GM21786 (cell line): ENCODE results near the gene SCN8A.
"Not testable (repeated sequence)": the region's sequence is repeated elsewhere in the genome, so short reads cannot be mapped to it uniquely, and the experiment has no call there.

Source experiments
- ATAC-seq: cut with Tn5 transposase; IDR thresholded peaks from one replicate; pipeline ENCODE4 v1.9.1; 2021; ENCODE audit not compliant: unreplicated experiment

Gene SCN8A

DNA sequence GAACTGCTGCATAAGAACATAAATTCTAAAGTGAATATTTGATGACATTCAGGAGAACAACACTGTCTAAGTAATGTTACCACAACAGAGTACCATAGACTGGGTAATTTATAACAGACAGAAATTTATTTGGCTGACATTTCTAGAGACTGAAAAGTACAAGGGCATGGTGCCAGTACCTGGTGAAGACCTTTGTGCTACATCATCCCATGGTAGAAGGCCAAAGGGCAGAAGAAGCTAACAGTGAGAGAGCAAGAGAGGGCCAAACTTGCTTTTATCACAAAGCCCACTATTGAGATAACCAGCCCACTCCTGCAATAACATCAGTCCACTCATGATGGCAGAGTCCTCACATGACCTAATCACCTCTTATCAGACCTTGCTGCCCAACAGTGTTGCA lies 168.7 kb downstream of the SCN8A start:
- ATAC-seq, result no peak

- ATAC-seq, result no peak
Measured at GRCh38 chr12:51760231-51760630, 169.2 kb downstream of the SCN8A start.

- no peak for ATAC-seq
Measured at GRCh38 chr12:51763743-51764142, 172.7 kb downstream of the SCN8A start.

DNA sequence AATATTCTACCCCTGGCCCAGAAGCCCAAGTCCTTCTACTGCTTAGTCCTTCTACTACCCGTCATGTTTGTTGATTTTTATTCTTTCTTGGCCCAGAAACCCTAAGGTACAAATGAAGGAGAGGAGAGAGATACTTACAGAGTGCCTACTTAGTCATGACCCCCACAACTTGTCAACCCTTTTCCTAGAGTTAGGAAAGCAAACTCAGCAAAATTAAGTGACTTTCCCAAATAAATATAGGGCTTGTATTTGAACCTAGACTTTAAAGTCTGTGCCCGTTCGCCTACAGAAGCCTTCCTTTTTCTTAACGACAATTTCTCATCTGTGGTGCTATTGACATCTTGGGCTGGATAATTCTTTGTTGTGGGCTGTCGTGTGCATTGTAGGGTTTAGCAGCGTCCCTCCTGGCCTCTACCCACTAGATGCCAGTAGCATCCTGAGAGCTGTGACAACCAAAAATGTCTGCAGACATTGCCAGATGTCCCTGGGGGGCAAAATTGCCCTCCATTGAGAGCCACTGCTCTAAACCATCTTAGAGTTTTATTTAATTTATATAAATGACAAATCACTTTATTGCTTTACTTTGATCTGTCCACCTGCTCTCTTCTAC lies 175.1 kb downstream of the SCN8A start:
- no peak for ATAC-seq

GRCh38 chr12:51771008-51771407 lies 180.0 kb downstream of the SCN8A start:
- ATAC-seq, result no peak

- no peak for ATAC-seq
Measured at GRCh38 chr12:51773145-51773869, 182.3 kb downstream of the SCN8A start.

GRCh38 chr12:51774933-51775332 lies 183.9 kb downstream of the SCN8A start:
- ATAC-seq, result no peak

DNA sequence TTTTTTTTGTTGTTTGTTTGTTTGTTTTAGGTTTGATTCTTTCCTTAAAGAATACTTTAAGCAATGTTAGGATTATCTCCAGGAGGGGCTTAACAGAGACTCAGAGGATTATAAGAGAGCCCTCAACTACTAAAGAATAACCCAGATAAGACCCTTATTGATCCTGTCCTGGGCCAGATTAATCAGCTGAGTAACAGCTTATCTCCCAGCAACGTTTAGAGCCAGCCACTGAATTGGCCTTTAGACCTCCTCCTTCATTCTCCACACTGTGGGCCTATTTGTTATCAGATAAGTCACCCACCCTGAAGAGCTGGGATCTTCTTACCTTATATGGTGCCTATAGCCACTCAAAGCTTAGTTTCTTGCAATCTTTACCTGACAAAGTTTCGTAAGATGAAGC lies 186.4 kb downstream of the SCN8A start:
- no peak for ATAC-seq

- no peak for ATAC-seq
Measured at GRCh38 chr12:51777973-51778372, 186.9 kb downstream of the SCN8A start.

DNA sequence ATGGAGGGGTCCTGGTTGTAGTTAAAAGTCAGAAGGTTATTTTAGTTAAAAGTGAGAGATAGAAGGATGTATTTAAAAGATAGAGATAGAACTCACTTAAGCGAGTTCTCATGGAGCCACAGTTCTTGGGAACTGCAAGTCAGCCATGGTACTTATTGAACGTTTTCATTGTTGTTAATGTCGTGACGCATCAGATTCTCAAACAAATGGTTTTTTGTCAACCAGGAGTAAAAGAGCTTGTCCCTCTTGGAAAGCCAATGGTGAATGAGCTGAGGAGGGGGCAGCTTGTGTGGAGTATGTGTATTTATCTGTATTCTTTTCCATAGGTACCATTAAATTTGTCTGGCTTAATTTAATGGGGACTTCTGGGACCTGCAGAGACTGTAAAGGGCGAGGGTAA lies 188.8 kb downstream of the SCN8A start:
- ATAC-seq, result no peak

- ATAC-seq, result no peak
Measured at GRCh38 chr12:51784688-51785087, 193.7 kb downstream of the SCN8A start.

GRCh38 chr12:51785906-51786305 lies 194.9 kb downstream of the SCN8A start:
- ATAC-seq, result no peak

DNA sequence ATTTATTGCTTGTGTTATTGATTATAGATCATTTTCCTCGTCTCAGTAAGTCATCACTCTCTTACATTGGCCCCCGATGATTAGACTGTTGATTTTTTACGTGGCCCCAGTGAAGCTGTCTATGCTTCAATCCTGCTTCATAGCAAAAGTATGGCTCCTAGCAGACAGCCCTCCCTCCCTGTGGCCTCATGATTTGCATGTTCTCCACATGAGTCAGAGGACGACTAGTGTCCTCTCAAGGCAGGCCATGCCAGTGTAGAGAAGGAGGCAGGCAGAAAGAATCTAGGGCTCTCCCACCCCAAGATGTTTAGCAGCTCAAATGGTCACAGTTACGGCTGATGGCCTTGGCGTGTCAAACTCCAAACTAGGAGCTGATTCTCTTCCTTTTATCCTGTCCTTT lies 197.8 kb downstream of the SCN8A start:
- no peak for ATAC-seq

DNA sequence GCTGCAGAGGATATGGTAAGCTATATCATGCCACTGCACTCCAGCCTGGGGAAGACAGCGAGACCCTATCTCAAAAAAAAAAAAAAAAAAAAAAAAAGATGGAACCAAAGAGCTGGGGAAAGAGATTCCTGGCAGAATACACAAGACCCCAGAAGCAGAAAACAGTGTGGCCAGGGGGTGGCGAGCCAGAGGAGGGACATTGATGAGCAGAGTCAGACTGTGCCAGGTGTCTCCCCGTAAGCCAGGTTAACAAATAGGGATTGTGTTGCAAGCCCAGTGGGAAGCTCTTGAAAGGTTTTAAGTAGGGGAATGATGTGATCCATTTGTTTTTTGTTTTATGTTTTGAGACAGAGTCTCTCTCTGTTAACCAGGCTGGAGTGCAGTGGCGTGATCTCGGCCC lies 201.4 kb downstream of the SCN8A start:
- no peak for ATAC-seq

GRCh38 chr12:51793201-51793600 lies 202.2 kb downstream of the SCN8A start:
- no peak for ATAC-seq

- ATAC-seq, result no peak
Measured at GRCh38 chr12:51797301-51797700, 206.3 kb downstream of the SCN8A start.

DNA sequence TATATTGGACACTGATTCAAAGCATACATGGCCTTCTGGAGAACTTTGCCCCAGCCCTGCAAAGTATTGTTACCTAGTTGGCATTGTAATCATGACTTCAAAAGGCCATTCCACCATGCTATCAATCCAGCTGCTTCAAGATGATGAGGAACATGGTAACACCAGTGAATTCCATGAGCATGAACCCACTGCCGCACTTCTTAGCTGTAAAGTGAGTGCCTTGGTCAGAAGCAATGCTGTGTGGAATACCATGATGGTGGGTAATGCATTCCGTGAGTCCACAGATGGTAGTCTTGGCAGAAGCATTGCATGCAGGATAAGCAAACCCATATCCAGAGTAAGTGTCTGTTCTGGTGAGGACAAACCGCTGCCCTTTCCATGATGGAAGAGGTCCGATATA lies 207.0 kb downstream of the SCN8A start:
- ATAC-seq, result not testable (repeated sequence)

DNA sequence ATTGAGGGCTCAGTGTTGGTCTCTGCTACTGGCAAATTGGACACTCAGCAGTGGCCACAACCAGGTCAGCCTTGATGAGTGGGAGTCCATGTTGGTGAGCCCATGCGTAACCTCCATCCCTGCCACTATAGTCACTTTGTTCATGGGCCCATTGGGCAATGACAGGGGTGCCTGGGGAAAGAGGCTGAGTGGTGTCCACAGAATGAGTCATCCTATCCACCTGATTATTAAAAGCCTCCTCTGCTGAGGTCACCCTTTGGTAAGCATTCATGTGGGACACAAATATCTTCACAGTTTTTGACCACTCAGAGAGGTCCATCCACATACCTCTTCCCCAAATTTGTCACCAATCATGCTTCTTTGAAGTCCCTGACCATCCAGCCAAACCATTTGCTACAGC lies 207.5 kb downstream of the SCN8A start:
- no peak for ATAC-seq

DNA sequence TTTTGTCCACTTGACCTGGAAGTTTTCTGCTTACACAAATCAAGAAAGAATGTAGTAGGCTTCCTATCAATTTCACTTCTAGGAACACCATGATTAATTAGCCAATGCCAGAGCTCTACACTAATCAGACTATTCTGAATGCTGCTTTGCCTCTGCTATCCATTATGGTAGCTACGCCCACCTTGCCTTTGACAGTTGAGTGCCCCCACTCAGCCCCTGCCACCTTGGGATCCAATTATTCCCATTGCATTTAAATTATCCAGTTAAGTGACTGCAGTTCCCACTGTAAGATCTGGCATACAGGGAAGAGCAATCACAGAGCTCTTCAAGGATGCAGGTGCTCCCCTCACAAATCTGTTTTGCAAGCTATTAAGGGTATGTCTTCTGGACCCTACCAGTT lies 210.0 kb downstream of the SCN8A start:
- no peak for ATAC-seq

GRCh38 chr12:51806896-51807295 lies 215.9 kb downstream of the SCN8A start:
- no peak for ATAC-seq

DNA sequence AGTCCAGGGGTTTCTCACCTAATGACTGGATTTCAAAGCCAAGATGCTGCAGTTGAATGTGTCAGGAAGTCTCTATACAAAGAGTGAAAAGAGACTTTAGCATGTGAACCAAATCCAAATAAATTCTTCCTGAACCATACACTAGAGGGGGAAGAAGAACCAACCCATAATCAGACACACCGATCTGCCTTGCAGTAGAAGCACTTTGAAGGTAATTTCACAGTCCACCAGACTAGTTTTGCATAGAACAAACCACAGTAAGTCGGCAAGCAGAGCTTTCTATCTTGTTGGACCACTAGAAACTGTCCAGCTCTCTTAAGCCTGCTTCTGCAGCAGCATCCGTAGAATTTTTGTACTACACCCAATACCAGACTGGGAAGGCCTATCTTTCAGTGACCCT lies 218.2 kb downstream of the SCN8A start:
- ATAC-seq, result no peak

DNA sequence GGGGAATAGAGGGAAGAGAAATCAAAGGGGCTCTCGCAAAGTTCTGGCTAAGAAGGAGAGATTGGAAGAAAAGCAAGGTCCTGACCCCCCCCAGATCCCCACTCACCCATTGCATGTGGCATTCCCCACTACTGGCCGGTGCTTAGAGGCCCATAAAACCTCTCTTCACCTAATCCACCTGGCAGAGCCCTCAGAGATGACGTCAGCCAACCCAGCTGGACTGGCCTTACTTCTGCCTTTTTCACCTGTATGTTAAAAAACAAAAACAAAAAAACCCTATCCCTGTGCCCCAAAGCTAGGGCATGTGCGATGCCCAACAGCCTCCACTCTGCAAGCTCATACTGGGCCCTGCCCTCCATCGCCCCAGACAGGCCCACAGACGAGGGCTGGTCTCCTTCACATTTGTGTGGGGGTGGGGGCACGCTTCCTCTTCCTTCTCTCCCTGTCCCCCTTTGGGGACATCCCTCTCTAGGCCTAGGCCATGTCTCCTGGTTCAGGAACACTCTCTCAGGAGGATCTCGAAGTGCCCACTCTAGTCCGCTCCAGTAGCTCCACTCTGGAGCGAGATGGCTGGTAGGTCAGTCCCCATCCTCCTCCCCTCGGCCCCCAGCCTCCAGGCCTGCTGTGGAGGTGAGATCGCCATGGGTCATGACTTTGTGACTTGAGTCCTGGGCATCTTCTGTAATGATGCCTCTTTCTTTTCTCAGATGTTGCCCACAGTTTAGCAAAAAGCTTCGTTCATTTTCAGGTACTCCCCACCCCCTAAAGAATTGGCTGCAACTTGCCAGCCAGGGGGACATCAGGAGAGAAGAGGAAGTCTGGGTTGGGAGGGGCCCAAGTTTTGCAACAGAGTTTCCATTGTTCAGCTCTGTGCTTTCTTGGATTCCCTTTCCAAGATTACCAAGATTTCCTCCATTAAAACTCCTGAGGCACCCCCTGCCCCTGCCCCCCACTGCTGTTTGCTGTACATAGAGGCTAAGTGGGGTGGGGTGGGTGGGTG lies 220.5 kb downstream of the SCN8A start:
- ATAC-seq, result no peak
